ENCODE results near the gene PPARD. TPM values are rescaled to one million over a fixed set of nuclear protein-coding genes. Genes with fewer than 3 reads are reported as not detected.
A peak's percentile ranks its signal among the peaks of the same experiment; 100 is the strongest.

The PPARD gene
- total and polyA plus RNA-seq, 2 of the 13 experiments (the other 11 are each of a cell fraction or from before 2014, with no cell fraction given): 6.1 to 13.3 TPM

DNA sequence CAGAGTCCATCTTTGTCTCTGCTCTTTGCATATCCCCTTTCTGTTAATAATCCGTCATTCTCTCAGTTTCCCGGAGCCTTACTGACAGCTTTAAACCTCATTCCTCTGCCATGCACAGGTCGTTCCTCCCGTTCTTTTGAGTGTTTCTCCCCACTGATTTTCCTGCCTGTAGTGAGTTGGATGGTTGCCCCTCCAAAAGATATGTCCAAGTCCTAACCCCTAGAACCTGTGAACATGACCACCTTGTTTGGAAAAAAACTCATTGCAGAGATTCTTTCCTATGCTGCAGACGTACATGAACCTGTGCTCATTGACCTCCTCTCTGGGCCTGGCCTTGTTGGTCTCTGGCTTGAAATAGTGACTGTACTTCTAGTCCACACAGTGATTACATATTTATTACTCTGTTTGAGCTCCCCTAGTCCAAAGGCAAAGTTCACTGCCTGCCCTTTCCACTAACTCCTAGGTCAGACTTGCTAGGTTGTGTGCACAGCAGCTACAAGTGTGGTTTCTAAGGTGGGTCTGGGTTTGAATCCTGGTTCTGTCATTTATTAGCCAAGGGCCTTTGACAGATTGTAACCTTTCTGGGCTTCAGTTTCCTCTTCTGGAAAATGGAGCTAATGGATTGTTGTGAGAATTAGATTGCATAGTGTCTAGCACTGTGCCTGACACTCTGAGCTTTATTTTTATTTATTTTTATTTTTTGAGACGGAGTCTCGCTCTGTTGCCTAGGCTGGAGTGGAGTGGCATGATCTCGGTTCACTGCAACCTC lies 29.3 kb downstream of the PPARD start (continued):
- TF ChIP-seq HNRNPUL1 (IDR thresholded peaks at IDR 0.05; ENCODE audit: low read depth, low read length): no peak
- TF ChIP-seq, protein P1, sequence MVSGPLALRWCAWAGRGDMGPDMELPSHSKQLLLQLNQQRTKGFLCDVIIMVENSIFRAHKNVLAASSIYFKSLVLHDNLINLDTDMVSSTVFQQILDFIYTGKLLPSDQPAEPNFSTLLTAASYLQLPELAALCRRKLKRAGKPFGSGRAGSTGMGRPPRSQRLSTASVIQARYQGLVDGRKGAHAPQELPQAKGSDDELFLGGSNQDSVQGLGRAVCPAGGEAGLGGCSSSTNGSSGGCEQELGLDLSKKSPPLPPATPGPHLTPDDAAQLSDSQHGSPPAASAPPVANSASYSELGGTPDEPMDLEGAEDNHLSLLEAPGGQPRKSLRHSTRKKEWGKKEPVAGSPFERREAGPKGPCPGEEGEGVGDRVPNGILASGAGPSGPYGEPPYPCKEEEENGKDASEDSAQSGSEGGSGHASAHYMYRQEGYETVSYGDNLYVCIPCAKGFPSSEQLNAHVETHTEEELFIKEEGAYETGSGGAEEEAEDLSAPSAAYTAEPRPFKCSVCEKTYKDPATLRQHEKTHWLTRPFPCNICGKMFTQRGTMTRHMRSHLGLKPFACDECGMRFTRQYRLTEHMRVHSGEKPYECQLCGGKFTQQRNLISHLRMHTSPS (CRISPR knock-in tag; IDR thresholded peaks at IDR 0.05; ENCODE audit: low read depth): no peak; the same call in 1 of the 2 replicates
- TF ChIP-seq, protein P2, sequence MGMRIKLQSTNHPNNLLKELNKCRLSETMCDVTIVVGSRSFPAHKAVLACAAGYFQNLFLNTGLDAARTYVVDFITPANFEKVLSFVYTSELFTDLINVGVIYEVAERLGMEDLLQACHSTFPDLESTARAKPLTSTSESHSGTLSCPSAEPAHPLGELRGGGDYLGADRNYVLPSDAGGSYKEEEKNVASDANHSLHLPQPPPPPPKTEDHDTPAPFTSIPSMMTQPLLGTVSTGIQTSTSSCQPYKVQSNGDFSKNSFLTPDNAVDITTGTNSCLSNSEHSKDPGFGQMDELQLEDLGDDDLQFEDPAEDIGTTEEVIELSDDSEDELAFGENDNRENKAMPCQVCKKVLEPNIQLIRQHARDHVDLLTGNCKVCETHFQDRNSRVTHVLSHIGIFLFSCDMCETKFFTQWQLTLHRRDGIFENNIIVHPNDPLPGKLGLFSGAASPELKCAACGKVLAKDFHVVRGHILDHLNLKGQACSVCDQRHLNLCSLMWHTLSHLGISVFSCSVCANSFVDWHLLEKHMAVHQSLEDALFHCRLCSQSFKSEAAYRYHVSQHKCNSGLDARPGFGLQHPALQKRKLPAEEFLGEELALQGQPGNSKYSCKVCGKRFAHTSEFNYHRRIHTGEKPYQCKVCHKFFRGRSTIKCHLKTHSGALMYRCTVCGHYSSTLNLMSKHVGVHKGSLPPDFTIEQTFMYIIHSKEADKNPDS (CRISPR knock-in tag; IDR thresholded peaks at IDR 0.05): peak; percentile 99
- TF ChIP-seq, protein P3, sequence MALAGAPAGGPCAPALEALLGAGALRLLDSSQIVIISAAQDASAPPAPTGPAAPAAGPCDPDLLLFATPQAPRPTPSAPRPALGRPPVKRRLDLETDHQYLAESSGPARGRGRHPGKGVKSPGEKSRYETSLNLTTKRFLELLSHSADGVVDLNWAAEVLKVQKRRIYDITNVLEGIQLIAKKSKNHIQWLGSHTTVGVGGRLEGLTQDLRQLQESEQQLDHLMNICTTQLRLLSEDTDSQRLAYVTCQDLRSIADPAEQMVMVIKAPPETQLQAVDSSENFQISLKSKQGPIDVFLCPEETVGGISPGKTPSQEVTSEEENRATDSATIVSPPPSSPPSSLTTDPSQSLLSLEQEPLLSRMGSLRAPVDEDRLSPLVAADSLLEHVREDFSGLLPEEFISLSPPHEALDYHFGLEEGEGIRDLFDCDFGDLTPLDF (CRISPR knock-in tag; IDR thresholded peaks at IDR 0.05): no peak
- TF ChIP-seq ZZZ3 (CRISPR knock-in tag; IDR thresholded peaks at IDR 0.05; ENCODE audit: borderline replicate concordance): no peak
- peak; percentile 64 for TF ChIP-seq ZFY (CRISPR knock-in tag; IDR thresholded peaks at IDR 0.05)
- TF ChIP-seq CENPX (CRISPR knock-in tag; IDR thresholded peaks at IDR 0.05): no peak
- TF ChIP-seq, protein P4, sequence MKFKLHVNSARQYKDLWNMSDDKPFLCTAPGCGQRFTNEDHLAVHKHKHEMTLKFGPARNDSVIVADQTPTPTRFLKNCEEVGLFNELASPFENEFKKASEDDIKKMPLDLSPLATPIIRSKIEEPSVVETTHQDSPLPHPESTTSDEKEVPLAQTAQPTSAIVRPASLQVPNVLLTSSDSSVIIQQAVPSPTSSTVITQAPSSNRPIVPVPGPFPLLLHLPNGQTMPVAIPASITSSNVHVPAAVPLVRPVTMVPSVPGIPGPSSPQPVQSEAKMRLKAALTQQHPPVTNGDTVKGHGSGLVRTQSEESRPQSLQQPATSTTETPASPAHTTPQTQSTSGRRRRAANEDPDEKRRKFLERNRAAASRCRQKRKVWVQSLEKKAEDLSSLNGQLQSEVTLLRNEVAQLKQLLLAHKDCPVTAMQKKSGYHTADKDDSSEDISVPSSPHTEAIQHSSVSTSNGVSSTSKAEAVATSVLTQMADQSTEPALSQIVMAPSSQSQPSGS (CRISPR knock-in tag; IDR thresholded peaks at IDR 0.05): peak; percentile 73
- TF ChIP-seq, protein P5, sequence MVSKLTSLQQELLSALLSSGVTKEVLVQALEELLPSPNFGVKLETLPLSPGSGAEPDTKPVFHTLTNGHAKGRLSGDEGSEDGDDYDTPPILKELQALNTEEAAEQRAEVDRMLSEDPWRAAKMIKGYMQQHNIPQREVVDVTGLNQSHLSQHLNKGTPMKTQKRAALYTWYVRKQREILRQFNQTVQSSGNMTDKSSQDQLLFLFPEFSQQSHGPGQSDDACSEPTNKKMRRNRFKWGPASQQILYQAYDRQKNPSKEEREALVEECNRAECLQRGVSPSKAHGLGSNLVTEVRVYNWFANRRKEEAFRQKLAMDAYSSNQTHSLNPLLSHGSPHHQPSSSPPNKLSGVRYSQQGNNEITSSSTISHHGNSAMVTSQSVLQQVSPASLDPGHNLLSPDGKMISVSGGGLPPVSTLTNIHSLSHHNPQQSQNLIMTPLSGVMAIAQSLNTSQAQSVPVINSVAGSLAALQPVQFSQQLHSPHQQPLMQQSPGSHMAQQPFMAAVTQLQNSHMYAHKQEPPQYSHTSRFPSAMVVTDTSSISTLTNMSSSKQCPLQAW (CRISPR knock-in tag; IDR thresholded peaks at IDR 0.05): no peak
- peak; percentile 79 for TF ChIP-seq ZNF670 (CRISPR knock-in tag; IDR thresholded peaks at IDR 0.05; ENCODE audit: borderline replicate concordance)
- no peak for TF ChIP-seq ZNF354B (CRISPR knock-in tag; IDR thresholded peaks at IDR 0.05)
- peak; percentile 85 for TF ChIP-seq BCL6 (CRISPR knock-in tag; IDR thresholded peaks at IDR 0.05)
- TF ChIP-seq, protein P6, sequence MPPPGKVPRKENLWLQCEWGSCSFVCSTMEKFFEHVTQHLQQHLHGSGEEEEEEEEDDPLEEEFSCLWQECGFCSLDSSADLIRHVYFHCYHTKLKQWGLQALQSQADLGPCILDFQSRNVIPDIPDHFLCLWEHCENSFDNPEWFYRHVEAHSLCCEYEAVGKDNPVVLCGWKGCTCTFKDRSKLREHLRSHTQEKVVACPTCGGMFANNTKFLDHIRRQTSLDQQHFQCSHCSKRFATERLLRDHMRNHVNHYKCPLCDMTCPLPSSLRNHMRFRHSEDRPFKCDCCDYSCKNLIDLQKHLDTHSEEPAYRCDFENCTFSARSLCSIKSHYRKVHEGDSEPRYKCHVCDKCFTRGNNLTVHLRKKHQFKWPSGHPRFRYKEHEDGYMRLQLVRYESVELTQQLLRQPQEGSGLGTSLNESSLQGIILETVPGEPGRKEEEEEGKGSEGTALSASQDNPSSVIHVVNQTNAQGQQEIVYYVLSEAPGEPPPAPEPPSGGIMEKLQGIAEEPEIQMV (CRISPR knock-in tag; IDR thresholded peaks at IDR 0.05; ENCODE audit: low read depth): peak; percentile 43; the same call in 1 of the 2 replicates
- peak; percentile 87 for TF ChIP-seq HDAC1 (CRISPR knock-in tag; IDR thresholded peaks at IDR 0.05)
- TF ChIP-seq MZF1 (CRISPR knock-in tag; IDR thresholded peaks at IDR 0.05; ENCODE audit: borderline replicate concordance): 0 out of 2 replicates have a peak, but pooled peaks have one; percentile 33
- TF ChIP-seq, protein P7, sequence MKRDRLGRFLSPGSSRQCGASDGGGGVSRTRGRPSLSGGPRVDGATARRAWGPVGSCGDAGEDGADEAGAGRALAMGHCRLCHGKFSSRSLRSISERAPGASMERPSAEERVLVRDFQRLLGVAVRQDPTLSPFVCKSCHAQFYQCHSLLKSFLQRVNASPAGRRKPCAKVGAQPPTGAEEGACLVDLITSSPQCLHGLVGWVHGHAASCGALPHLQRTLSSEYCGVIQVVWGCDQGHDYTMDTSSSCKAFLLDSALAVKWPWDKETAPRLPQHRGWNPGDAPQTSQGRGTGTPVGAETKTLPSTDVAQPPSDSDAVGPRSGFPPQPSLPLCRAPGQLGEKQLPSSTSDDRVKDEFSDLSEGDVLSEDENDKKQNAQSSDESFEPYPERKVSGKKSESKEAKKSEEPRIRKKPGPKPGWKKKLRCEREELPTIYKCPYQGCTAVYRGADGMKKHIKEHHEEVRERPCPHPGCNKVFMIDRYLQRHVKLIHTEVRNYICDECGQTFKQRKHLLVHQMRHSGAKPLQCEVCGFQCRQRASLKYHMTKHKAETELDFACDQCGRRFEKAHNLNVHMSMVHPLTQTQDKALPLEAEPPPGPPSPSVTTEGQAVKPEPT (CRISPR knock-in tag; IDR thresholded peaks at IDR 0.05; ENCODE audit: low read depth): 0 out of 2 replicates have a peak, but pooled peaks have one; percentile 82

Measured in HepG2 (cell line).